Duodenal mucosa (tissue), 2 donors: Measurements from ENCODE around the gene CPXM2.

Experiments used
- H3K27ac ChIP-seq: one replicate; pipeline ENCODE4 v1.7.0; 2013; ENCODE audit warnings: low read depth, low read length
- H3K27me3 ChIP-seq, 2 donors: one replicate each; pipeline ENCODE4 v1.7.0; 2013; ENCODE audit warnings: low read length in 2 of 2, control low read depth in 1 of 2; ENCODE audit not compliant: insufficient read depth in 2 of 2, control insufficient read depth in 1 of 2
- H3K36me3 ChIP-seq, 2 donors: one replicate each; pipeline ENCODE4 v1.7.0; 2013; ENCODE audit warnings: low read length in 2 of 2, control low read depth in 1 of 2; ENCODE audit not compliant: insufficient read depth in 2 of 2, control insufficient read depth in 1 of 2
- H3K4me1 ChIP-seq, 2 donors: one replicate each; pipeline ENCODE4 v1.7.0; 2013; ENCODE audit warnings: low read length in 2 of 2, control low read depth in 1 of 2; ENCODE audit not compliant: insufficient read depth in 2 of 2, control insufficient read depth in 1 of 2
- H3K4me3 ChIP-seq, 2 donors: one replicate each; pipeline ENCODE4 v1.7.0; 2013; ENCODE audit warnings: low read length in 2 of 2, low read depth in 1 of 2
- H3K9ac ChIP-seq, 2 donors: one replicate each; pipeline ENCODE4 v1.7.0; 2013; ENCODE audit warnings: low read length in 2 of 2, low read depth in 1 of 2
- H3K9me3 ChIP-seq, 2 donors: one replicate each; pipeline ENCODE4 v1.7.0; 2013; ENCODE audit warnings: low read length in 2 of 2, control low read depth in 1 of 2; ENCODE audit not compliant: control insufficient read depth in 1 of 2

The CPXM2 gene

GRCh38 chr10:123808906-123809305 is 82.7 kb downstream of the CPXM2 start:
- no peaks in the 10 kb centered on the region for H3K36me3 ChIP-seq
- H3K27me3 ChIP-seq = no peaks in the 10 kb centered on the region
- no peak overlapping the region for H3K27ac ChIP-seq
- H3K4me1 ChIP-seq = no peaks in the 10 kb centered on the region
- no peaks in the 10 kb centered on the region for H3K9me3 ChIP-seq
- no peak overlapping the region for H3K9ac ChIP-seq
- no peak overlapping the region for H3K4me3 ChIP-seq

DNA sequence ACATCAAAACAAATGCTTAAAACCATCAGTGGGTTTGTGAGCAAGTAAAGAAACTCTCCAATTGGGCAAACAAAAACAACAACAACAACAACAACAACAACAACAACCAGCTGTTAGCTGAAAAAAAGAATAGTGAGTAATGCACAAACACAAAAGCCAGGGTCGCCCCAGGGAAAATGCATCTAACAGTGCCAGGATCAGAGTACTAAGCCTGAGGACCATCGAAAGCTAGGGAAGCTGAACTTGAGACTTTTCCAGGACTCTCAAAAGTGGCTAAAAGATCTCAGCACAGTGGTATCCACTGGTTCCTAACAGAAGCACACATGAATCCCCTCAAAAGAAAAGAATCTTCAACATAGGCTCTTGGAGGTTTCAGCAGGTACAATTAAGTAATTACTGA is 83.3 kb downstream of the CPXM2 start:
- Histone ChIP-seq H3K9me3 (no peaks in the 10 kb centered on the region), H3K4me3 (no peak overlapping the region), H3K27ac (no peak overlapping the region)

GRCh38 chr10:123807444-123808035 is 84.1 kb downstream of the CPXM2 start:
- H3K9me3 ChIP-seq = no peaks in the 10 kb centered on the region
- H3K27me3 ChIP-seq = no peaks in the 10 kb centered on the region
- H3K36me3 ChIP-seq = no peaks in the 10 kb centered on the region
- H3K4me3 ChIP-seq = no peak overlapping the region
- H3K9ac ChIP-seq = no peak overlapping the region
- no peaks in the 10 kb centered on the region for H3K4me1 ChIP-seq
- H3K27ac ChIP-seq = no peak overlapping the region

More for the DNA sequence above, 83.3 kb downstream of the CPXM2 start:
- no peaks in the 10 kb centered on the region for H3K4me1 ChIP-seq
- H3K27me3 ChIP-seq = no peaks in the 10 kb centered on the region
- no peak overlapping the region for H3K9ac ChIP-seq
- H3K36me3 ChIP-seq = no peaks in the 10 kb centered on the region

GRCh38 chr10:123804716-123805115 is 86.9 kb downstream of the CPXM2 start:
- Histone ChIP-seq H3K4me1 (no peaks in the 10 kb centered on the region), H3K4me3 (no peak overlapping the region), H3K27me3 (no peaks in the 10 kb centered on the region), H3K9me3 (no peaks in the 10 kb centered on the region), H3K27ac (no peak overlapping the region), H3K9ac (no peak overlapping the region), H3K36me3 (no peaks in the 10 kb centered on the region)

DNA sequence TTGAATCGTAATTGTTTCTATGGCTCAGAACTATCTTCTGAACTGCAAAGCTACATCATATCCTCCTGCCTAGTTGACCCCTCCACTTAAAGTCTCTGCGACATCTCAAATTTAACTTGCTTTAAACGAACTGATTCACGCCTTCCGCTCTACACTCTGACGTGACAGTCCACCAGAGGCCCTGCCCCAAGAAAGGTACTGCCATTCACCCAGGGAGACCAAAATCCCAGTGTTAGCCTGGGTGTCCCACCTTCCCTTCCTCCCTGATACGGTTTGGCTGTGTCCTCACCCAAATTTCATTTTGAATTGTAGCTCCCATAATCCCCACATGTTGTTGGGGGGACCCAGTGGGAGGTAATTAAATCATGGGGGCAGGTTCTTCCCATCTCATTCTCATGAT is 90.8 kb downstream of the CPXM2 start:
- H3K9ac ChIP-seq = no peak overlapping the region
- no peak overlapping the region for H3K4me3 ChIP-seq
- no peaks in the 10 kb centered on the region for H3K27me3 ChIP-seq
- no peak overlapping the region for H3K27ac ChIP-seq
- H3K36me3 ChIP-seq = no peaks in the 10 kb centered on the region
- no peaks in the 10 kb centered on the region for H3K4me1 ChIP-seq
- no peaks in the 10 kb centered on the region for H3K9me3 ChIP-seq

- H3K9me3 ChIP-seq = no peaks in the 10 kb centered on the region
- H3K4me3 ChIP-seq = no peak overlapping the region
- H3K36me3 ChIP-seq = no peaks in the 10 kb centered on the region
- H3K9ac ChIP-seq = no peak overlapping the region
- no peak overlapping the region for H3K27ac ChIP-seq
- H3K27me3 ChIP-seq = no peaks in the 10 kb centered on the region
- H3K4me1 ChIP-seq = no peaks in the 10 kb centered on the region
Measured at GRCh38 chr10:123800289-123800688, 91.3 kb downstream of the CPXM2 start.

- no peak overlapping the region for H3K27ac ChIP-seq
Measured at GRCh38 chr10:123798856-123799255, 92.8 kb downstream of the CPXM2 start.

GRCh38 chr10:123797813-123798212 is 93.8 kb downstream of the CPXM2 start:
- H3K9me3 ChIP-seq = no peaks in the 10 kb centered on the region
- H3K27ac ChIP-seq = no peak overlapping the region
- no peaks in the 10 kb centered on the region for H3K4me1 ChIP-seq
- no peaks in the 10 kb centered on the region for H3K27me3 ChIP-seq
- H3K36me3 ChIP-seq = no peaks in the 10 kb centered on the region
- H3K4me3 ChIP-seq = no peak overlapping the region
- no peak overlapping the region for H3K9ac ChIP-seq

More at GRCh38 chr10:123798856-123799255, 92.8 kb downstream of the CPXM2 start:
- no peaks in the 10 kb centered on the region for H3K27me3 ChIP-seq
- no peak overlapping the region for H3K4me3 ChIP-seq
- no peaks in the 10 kb centered on the region for H3K4me1 ChIP-seq
- no peaks in the 10 kb centered on the region for H3K36me3 ChIP-seq
- no peak overlapping the region for H3K9ac ChIP-seq
- H3K9me3 ChIP-seq = no peaks in the 10 kb centered on the region

GRCh38 chr10:123796736-123797135 is 94.9 kb downstream of the CPXM2 start:
- H3K9ac ChIP-seq = no peak overlapping the region
- no peaks in the 10 kb centered on the region for H3K4me1 ChIP-seq
- H3K4me3 ChIP-seq = no peak overlapping the region
- no peaks in the 10 kb centered on the region for H3K9me3 ChIP-seq
- no peaks in the 10 kb centered on the region for H3K27me3 ChIP-seq
- H3K27ac ChIP-seq = no peak overlapping the region
- H3K36me3 ChIP-seq = no peaks in the 10 kb centered on the region

DNA sequence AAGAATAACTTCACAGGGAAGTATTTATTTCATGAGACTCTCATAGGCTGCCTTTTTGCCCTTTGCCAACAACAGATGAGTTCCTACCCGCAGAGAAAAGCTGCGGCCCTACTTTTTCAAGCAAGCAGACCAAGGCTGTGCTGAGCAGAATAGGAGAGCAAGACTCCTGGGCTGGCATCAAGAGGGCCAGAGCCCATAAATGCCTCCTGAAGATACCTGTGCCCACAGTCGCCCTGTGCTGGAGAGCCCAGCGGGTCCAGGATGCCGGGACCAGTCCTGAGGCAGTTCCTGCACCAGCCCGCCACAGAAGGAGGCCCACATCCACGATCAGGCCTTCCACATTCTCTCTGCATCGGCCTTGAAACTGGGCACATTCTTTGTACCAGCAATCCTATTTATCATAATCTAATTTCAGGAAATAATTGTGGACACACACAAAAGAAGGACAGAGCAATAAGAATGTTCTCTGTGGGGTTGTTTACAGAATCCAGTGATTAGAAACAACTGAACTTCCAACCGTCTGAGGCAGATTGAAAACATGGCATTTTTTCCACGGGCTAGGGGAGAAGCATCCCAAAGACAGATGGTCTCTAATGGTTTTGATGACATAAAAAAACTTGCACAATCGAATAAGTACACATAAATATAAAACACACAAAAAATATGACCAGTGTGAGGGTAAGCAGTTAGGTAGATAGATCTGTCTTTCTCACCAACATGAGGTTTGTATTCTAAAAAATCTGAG is 95.6 kb downstream of the CPXM2 start:
- Histone ChIP-seq H3K27ac (no peak overlapping the region), H3K36me3 (no peaks in the 10 kb centered on the region), H3K4me3 (no peak overlapping the region), H3K9ac (no peak overlapping the region), H3K27me3 (no peaks in the 10 kb centered on the region), H3K9me3 (no peaks in the 10 kb centered on the region), H3K4me1 (no peaks in the 10 kb centered on the region)
